HPDE6-E6E7 (cell line): ENCODE results near the gene NCF4.

Experiments used
- DNase-seq: peaks from one replicate; pipeline ENCODE4 v3.0.0; 2011; ENCODE audit warnings: missing footprints; ENCODE audit errors: extremely low spot score

NCF4 gene

GRCh38 chr22:36894266-36894665 is 33.5 kb downstream of the NCF4 start:
- DNase-seq = no peak

GRCh38 chr22:36897611-36898010 is 36.8 kb downstream of the NCF4 start:
- DNase-seq = no peak

- DNase-seq = no peak
These were observed 37.9 kb downstream of the NCF4 start for GRCh38 chr22:36898690-36899089.

GRCh38 chr22:36899498-36899897 is 38.7 kb downstream of the NCF4 start:
- no peak for DNase-seq

- DNase-seq = no peak
These were observed 39.4 kb downstream of the NCF4 start for GRCh38 chr22:36900225-36900624.

- no peak for DNase-seq
These were observed 40.1 kb downstream of the NCF4 start for GRCh38 chr22:36900880-36901279.

- DNase-seq = no peak
These were observed 40.8 kb downstream of the NCF4 start for GRCh38 chr22:36901411-36902142.

GRCh38 chr22:36902143-36902926 is 41.5 kb downstream of the NCF4 start:
- no peak for DNase-seq

GRCh38 chr22:36904260-36904880 is 43.6 kb downstream of the NCF4 start:
- DNase-seq = no peak

- no peak for DNase-seq
These were observed 46.7 kb downstream of the NCF4 start for GRCh38 chr22:36907253-36908195.

GRCh38 chr22:36910461-36910860 is 49.7 kb downstream of the NCF4 start:
- DNase-seq = no peak

- DNase-seq = no peak
These were observed 51.3 kb downstream of the NCF4 start for GRCh38 chr22:36911887-36912661.

- no peak for DNase-seq
These were observed 52.1 kb downstream of the NCF4 start for GRCh38 chr22:36912694-36913426.

GRCh38 chr22:36913427-36914389 is 52.9 kb downstream of the NCF4 start, which contains the start of gene CSF2RB:
CSF2RB (plus strand) TSS chr22:36913628; CDS start chr22:36922208, 8,580 bp downstream.
- no peak for DNase-seq

- no peak for DNase-seq
These were observed 53.6 kb downstream of the NCF4 start for GRCh38 chr22:36914390-36914752.

GRCh38 chr22:36916034-36916433 is 55.2 kb downstream of the NCF4 start:
- DNase-seq = no peak

GRCh38 chr22:36918586-36919284 is 57.9 kb downstream of the NCF4 start:
- no peak for DNase-seq
